Upper lobe of left lung (tissue), 6 donors: ENCODE data around the gene LYPD6. TPM values are rescaled to one million over a fixed set of nuclear protein-coding genes. Genes with fewer than 3 reads are reported as not detected.
A peak's percentile ranks its signal among the peaks of the same experiment; 100 is the strongest.

Experiments
- ATAC-seq, 2 donors: fragments of 200-7000 bp; cut with Tn5 transposase; one replicate each; pipeline ENCODE4 v1.9.1; 2022; ENCODE audit warnings: mild to moderate bottlenecking in 2 of 2, moderate library complexity in 2 of 2; ENCODE audit not compliant: low FRiP score in 2 of 2
- DNase-seq, 2 donors: peaks; one replicate each; pipeline ENCODE4 v3.0.0-alpha.2; 2019 to 2020
- H3K27ac ChIP-seq, 4 donors: fragments of 200-600 bp; sonication (generic); one replicate each; pipeline ENCODE4 v1.5.1; 2016 to 2019
- H3K27me3 ChIP-seq, 4 donors: fragments of 200-600 bp; sonication (generic); one replicate each; pipeline ENCODE4 v1.5.1; 2017 to 2019
- H3K36me3 ChIP-seq, 4 donors: fragments of 200-600 bp; sonication (generic); one replicate each; pipeline ENCODE4 v1.5.1; 2016 to 2019
- H3K4me1 ChIP-seq, 4 donors: fragments of 200-600 bp; sonication (generic); one replicate each; pipeline ENCODE4 v1.5.1; 2018 to 2019
- H3K4me3 ChIP-seq, 4 donors: fragments of 200-600 bp; sonication (generic); one replicate each; pipeline ENCODE4 v1.5.1; 2017 to 2019; ENCODE audit warnings: mild to moderate bottlenecking in 2 of 4, moderate library complexity in 1 of 4
- H3K9me3 ChIP-seq, 4 donors: fragments of 200-600 bp; sonication (generic); one replicate each; pipeline ENCODE4 v1.5.1; 2018 to 2019
- CTCF ChIP-seq, 6 experiments: fragments of 450-650 bp in 4 of 6; fragments of 200-600 bp in 2 of 6; sonication (generic) in 2 of 6; IDR thresholded peaks; one replicate each; pipeline ENCODE4 v1.5.1; 2016 to 2019; ENCODE audit warnings: antibody characterized with exemption in 6 of 6
- EP300 ChIP-seq, 4 donors: sonication (generic); formaldehyde crosslinking; IDR thresholded peaks; one replicate each; pipeline ENCODE4 v1.5.1; 2017; ENCODE audit warnings: antibody characterized with exemption in 4 of 4, control low read depth in 2 of 4
- POLR2A ChIP-seq, 4 donors: fragments of 450-650 bp; IDR thresholded peaks; one replicate each; pipeline ENCODE4 v1.5.1; 2016 to 2017; ENCODE audit warnings: antibody characterized with exemption in 4 of 4, mild to moderate bottlenecking in 2 of 4
- POLR2AphosphoS5 ChIP-seq, 2 donors: sonication (generic); formaldehyde crosslinking; IDR thresholded peaks; one replicate each; pipeline ENCODE4 v1.5.1; 2017; ENCODE audit warnings: antibody characterized with exemption in 2 of 2
- WGBS, 2 donors: methylation state at CpG; one replicate each; pipeline ENCODE4 v1.1.5; 2017 to 2018; 5-methylcytosine and 5-hydroxymethylcytosine counted together
- total RNA-seq, 6 donors: library from RNA; depleted of rRNA in 4 of 6; stranded (reverse); fragments of >200 nt in 4 of 6; gene quantifications; one replicate each; pipeline versions ENCODE4 v1.1.0 to v1.2.1, GENCODE V29; 2016 to 2021
- donor health status: DM: no; HTN: no; CAD: no; lungs with moderate emphysema.
- donor health status: DM: no; HTN: yes; CAD: no; lungs with severe emphysema.

Gene LYPD6
- total RNA-seq, 6 donors from 2014 or later: 0.09 to 0.89 (median 0.33) TPM; not detected in 1

GRCh38 chr2:149427387-149427786 lies 97.0 kb downstream of the LYPD6 start:
- TF ChIP-seq POLR2AphosphoS5 (IDR thresholded peaks at IDR 0.05) (no peak), CTCF (IDR thresholded peaks at IDR 0.05) (no peak), POLR2A (IDR thresholded peaks at IDR 0.05) (no peak), EP300 (IDR thresholded peaks at IDR 0.05) (no peak)
- peak in 1 of 2 donors; percentile 26 for ATAC-seq
- no peaks in the 10 kb centered on the region for H3K27me3 ChIP-seq

GRCh38 chr2:149428783-149429182 lies 98.4 kb downstream of the LYPD6 start:
- Histone ChIP-seq H3K36me3 (no peaks in the 10 kb centered on the region), H3K9me3 (peaks cover 0 to 10% (median 6%) of the 10 kb centered on the region in 4 donors), H3K4me1 (peaks cover 6 to 9% (median 6%) of the 10 kb centered on the region in 4 donors), H3K27ac (no peak overlapping the region), H3K27me3 (no peaks in the 10 kb centered on the region), H3K4me3 (no peak overlapping the region)
- 93 to 96% methylated on average over 2 of the region's 2 CpGs for WGBS, 2 donors
- TF ChIP-seq CTCF (IDR thresholded peaks at IDR 0.05): no peak
- TF ChIP-seq EP300 (IDR thresholded peaks at IDR 0.05): no peak
- TF ChIP-seq POLR2A (IDR thresholded peaks at IDR 0.05): no peak
- no peak for TF ChIP-seq POLR2AphosphoS5 (IDR thresholded peaks at IDR 0.05)
- DNase-seq (no peak), ATAC-seq (no peak)

More at GRCh38 chr2:149427387-149427786, 97.0 kb downstream of the LYPD6 start:
- no peak overlapping the region for H3K4me3 ChIP-seq
- H3K4me1 ChIP-seq: peaks cover 6 to 9% (median 7%) of the 10 kb centered on the region in 4 donors
- H3K9me3 ChIP-seq: peaks cover 0 to 10% (median 6%) of the 10 kb centered on the region in 4 donors
- 83 to 86% methylated on average over 3 of the region's 3 CpGs for WGBS, 2 donors
- no peaks in the 10 kb centered on the region for H3K36me3 ChIP-seq
- no peak overlapping the region for H3K27ac ChIP-seq
- no peak for DNase-seq

- Histone ChIP-seq H3K4me1 (peaks cover 6 to 9% (median 6%) of the 10 kb centered on the region in 4 donors), H3K4me3 (no peak overlapping the region), H3K27ac (no peak overlapping the region), H3K36me3 (no peaks in the 10 kb centered on the region), H3K27me3 (no peaks in the 10 kb centered on the region), H3K9me3 (peaks cover 0 to 10% (median 6%) of the 10 kb centered on the region in 4 donors)
- DNase-seq (no peak), ATAC-seq (no peak)
- TF ChIP-seq CTCF (IDR thresholded peaks at IDR 0.05): no peak
- TF ChIP-seq POLR2A (IDR thresholded peaks at IDR 0.05): no peak
- TF ChIP-seq POLR2AphosphoS5 (IDR thresholded peaks at IDR 0.05): no peak
- TF ChIP-seq EP300 (IDR thresholded peaks at IDR 0.05): no peak
- 42 to 54% methylated on average over 6 of the region's 6 CpGs for WGBS, 2 donors
Measured at GRCh38 chr2:149430743-149431736, 100.7 kb downstream of the LYPD6 start.

- no peaks in the 10 kb centered on the region for H3K36me3 ChIP-seq
- 67 to 71% methylated on average over 3 of the region's 3 CpGs for WGBS, 2 donors
- DNase-seq (no peak), ATAC-seq (no peak)
- no peak overlapping the region for H3K27ac ChIP-seq
- H3K4me3 ChIP-seq: no peak overlapping the region
- no peak for TF ChIP-seq POLR2AphosphoS5 (IDR thresholded peaks at IDR 0.05)
- TF ChIP-seq CTCF (IDR thresholded peaks at IDR 0.05): no peak
- TF ChIP-seq POLR2A (IDR thresholded peaks at IDR 0.05): no peak
- no peak for TF ChIP-seq EP300 (IDR thresholded peaks at IDR 0.05)
- H3K27me3 ChIP-seq: no peaks in the 10 kb centered on the region
- no peaks in the 10 kb centered on the region for H3K9me3 ChIP-seq
- H3K4me1 ChIP-seq: no peaks in the 10 kb centered on the region
Measured at GRCh38 chr2:149438330-149438960, 108.1 kb downstream of the LYPD6 start.
